Pulmonary artery endothelial cell (primary cell): ENCODE data around the gene IPO9. TPM values are rescaled to one million over a fixed set of nuclear protein-coding genes. Genes with fewer than 3 reads are reported as not detected.

Experiments
- DNase-seq: peaks from one replicate; pipeline ENCODE4 v3.0.0-alpha.2; 2011; ENCODE audit warnings: low read depth, low spot score
- total RNA-seq: library from RNA; depleted of rRNA; stranded (reverse); fragments of >200 nt; gene quantifications from 2 replicates; pipeline ENCODE4 v1.2.3, GENCODE V29; 2014

The IPO9 gene
- total RNA-seq, 1 donor from 2014 or later = 24.9 TPM

DNA sequence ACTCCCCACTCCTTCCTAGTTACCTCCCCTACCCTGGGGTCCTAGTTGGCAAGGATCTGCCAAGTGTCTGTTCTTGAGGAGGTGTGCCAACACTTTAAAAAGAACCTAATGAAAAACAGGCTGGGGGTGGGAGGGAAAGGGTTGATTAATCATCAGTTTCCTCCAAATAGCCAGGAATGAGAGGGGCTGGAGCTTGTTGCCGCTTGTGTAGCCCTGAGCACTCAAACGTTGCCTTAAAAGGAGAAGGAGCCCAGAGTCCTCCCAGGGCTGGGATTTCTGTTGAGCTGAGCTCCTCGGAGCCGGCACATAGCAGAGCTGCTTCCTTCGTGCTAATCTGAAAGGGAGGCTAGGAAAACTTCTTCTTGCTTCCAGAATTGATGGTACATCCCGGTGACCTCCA, 75.6 kb downstream of the IPO9 start:
- DNase-seq = peak; percentile 79

DNA sequence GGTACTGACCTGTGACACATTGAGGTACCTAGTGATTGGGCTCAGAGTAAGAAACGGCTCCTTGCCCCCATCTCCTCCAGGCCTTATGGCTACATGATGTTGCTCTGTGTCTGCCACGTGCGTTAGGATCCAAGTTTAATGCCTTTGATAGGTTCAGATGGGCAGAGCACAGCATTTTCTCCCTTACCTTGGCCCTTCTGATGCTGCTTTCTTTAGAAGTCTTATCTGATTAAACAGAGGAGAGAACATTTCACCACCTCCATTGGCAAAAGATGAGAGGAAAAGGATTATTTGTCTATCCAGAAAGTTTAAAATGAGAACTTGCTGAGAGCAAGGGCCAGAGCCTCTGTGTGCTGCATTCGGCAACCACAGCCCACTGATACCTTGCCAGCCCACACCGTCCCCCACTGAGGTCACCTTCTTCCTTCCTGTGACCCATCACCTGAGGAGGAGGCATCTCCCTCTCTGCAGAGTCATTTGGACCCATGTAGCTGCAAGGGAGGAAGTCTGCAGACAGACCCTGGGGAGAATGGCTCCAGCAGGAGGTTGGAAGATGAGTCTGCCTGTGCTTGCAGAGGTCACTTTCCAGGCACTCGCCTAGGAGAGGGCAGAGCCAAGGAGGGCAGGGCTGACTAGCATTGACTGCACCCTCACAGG, 76.4 kb downstream of the IPO9 start:
- DNase-seq = no peak

DNA sequence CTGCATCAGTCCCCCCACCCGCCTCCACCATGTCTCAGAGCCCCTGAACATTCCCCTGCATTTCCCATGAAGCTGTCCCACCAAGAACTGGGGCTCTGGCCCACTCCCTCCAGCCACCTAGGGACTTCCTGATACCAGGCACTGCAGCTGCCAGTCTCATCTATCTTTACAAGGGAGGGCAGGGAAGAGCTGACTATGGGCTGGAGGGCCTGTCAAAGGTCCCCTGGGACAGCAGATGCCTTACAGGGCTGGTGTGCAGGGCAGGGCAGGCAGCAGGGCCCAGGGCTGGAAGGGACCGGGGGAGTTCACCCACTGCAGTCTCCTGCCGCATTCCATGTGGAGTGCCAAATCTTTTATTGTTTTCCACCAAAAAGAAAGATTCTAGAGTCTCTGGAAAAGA, 77.4 kb downstream of the IPO9 start:
- no peak for DNase-seq

DNA sequence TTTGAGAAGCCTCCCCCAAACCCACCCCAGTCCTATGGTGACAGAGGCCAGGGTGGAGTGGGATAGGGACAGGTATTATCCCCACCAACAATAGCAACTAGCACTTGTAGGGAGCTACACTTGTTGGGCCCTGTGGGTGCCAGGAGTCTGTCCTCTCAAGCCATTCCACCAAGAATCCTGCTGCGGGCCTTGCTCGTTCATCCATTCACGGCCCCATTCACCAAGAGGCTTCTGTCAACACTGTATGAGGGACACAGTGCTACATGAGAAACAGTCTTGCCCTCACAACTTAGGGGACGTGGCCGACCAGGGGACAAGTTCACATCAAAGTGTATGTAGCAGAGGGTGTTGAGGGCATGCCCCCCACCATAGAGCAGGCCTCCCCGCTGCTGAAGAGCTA, 78.7 kb downstream of the IPO9 start:
- no peak for DNase-seq

DNA sequence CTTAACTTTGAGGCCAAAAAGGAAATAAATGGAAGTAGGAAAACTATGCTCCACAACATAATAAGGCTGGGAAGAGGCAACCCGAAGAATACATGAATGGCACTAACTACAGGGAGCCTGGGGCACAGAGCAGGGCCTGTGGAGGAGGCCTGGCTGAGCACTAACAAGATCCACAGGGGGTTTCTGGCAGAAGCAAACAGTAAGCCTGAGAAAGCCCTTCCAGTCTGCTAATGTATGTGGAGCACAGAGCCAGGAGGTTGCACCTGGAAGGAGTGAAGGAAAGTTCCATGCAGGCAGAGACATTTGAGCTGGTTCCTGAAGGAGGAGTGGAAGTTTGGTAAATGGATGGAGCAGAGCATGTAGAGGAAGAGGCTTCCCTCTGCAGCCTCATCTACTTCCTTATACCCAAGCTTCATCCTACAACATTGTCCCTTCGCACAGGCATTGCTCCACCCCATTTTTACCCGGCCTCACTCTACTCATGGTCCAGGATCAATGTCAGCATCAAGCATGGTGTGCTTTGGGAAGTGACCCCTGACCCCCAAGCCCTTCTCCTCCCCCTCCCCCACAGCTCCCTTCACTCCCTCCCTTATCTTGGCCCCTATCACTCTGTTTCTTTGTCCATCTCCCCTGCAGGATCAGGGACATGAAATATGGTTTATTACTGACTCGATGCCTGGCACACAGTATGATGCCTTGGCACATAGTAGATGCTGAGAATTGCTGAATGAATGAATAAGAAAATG, 83.0 kb downstream of the IPO9 start:
- no peak for DNase-seq

DNA sequence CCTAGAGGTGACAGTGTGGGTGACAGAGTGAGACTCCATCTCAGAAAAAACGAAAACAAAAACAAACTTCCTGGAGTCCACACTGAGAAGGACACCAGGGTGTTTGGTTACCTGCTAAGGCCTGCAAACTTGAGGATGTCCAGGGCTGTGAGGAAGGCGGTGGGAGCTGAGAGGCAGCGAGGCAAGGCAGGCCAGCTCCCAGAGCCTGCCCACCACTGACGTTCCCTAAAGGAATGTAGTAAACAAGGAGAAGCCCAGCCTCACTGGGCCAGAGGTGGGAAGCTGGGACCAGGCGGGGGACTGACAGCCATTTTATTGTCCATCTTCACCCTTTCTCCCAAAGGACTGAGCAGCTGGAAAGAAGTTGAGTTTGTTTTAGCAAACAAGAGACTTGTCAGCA, 83.9 kb downstream of the IPO9 start:
- DNase-seq = no peak

DNA sequence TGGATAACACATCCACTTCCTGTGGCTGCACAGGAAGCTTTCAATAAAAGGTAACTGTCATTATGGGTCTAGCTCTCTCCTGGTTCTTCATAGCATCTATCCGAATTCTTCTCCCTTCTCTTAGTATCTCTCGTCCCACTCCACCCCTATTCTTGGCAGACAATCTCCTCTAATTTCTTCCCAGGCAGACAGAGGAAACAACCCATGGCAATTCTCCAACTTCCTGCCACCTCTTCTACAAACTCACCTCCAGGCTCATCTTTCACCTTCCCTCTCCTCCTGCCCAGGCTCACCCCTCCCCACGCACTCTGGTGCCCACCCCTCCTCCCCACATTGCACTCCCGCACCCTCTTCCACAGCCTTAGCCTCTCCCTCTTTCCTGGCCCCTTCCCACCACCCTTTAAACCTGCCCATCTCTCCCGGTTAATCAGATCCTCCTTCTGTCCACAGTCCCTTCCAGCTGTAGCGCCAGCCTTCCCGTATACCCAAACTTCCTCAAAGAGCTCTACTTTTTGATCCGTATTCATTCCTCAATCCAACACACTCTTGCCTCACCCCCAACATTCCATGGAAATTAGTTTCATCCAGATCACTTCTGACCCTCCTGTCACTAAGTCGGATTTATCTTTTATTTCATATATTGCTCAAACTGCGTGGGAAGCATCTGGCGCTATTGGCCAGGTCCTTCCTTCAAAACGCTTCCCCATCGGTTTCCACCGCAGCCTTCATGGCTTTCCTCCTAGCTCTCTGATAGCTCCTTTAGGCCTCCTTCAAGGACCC, 85.7 kb downstream of the IPO9 start:
- no peak for DNase-seq

DNA sequence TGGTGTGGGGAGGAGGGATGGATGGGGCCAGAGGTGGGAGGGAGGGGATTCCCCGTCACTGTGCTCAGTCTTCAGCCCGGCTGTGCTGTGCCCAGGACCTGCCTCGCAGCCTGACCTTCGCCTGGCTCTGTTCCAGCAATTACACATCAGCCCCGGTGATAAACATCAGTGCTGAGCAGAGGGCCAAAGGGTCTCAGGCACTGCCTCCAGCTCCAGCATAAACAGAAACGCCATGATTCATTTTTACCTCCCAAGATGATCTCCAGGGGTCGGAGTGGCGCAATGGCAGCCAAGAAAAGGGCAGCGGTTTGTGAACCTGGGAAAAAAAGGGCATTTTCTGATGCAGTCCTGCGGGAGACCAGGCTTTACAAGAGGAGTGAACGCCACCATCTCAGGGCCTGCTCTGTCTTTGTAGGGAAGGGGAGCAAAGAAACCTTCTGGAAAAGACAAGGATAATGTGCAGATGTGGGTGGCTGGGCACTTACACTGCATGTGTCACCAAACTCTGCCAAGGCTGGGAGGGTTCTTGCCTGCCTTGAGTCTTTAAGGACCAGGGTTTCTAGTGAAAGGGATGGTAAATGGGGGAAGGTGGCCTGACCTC, 87.8 kb downstream of the IPO9 start:
- DNase-seq = peak; percentile 80

DNA sequence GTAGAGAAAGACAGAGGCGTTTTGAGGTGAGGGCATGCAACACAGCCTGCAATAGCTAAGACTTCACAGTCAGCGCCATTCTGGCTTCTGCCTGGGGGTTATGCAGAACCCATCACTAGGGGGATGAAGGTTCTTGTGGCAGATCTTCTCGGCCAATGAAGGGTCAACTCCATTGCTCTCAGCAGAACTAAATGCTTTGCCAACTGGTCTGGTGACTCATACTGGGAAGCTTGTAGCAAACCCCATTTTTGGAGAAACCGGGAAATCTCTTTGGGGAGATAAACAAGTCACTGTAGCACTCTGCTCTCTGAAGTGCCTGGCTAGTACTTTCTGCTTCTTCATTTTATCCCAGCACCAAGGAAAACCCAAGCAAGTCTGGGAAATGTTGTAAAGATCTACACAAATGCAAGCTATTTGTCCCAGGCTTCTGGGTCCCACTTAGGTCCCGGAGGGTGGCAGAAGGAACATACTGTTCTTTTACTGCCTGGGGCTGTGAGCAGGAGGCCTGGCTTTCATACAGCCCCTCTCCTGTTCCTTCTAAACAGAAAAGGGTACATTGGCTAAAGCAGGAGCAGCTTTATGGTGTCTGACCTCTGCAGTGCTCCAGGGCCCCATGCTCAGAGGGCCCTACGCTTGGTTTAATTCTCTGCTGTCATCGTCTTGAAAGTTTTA, 88.5 kb downstream of the IPO9 start:
- DNase-seq = peak; percentile 57

DNA sequence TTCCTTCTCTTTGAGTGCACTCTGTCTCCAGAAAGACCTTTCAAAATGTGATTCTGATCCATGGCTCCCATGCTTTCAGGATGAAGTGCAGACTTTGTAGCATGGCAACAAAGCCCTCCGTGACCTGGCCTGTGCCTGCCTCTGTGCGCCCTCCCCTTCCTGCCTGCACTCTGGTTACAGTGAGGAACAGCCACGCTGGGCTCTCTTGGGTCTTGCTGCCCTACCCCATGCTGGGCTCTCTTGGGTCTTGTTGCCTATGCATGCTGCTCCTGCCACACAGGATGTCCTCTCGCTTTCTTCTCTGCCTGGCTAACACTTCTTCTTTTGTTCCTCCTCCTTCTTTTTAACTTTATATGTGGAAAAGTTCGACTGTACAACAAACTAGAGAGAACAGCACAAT, 89.4 kb downstream of the IPO9 start:
- no peak for DNase-seq

DNA sequence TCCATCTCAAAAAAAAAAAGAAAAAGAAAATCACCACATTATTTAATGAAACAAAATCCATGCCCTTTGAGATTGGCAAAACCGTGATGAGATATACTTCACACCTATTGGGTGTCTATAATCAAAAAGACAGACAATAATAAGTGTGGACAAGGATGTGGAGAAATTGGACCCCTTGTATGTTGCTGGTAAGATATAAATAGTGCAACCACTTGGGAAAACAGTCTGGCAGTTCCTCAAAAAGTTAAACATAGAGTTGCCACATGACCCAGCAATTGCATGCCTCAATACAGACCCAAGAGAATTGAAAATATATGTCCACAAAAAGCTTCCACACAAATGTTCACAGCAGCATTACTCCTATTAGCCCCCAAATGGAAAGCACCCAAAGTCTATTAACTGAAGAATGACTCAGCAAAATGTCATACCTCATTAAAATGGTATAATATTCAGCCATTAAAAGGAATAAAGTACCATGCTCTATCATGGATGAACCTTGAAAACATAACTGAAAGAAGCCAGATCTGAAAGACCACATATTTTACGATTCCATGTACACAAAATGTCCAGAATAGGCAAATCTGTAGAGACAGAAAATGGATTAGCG, 93.1 kb downstream of the IPO9 start:
- DNase-seq = no peak

DNA sequence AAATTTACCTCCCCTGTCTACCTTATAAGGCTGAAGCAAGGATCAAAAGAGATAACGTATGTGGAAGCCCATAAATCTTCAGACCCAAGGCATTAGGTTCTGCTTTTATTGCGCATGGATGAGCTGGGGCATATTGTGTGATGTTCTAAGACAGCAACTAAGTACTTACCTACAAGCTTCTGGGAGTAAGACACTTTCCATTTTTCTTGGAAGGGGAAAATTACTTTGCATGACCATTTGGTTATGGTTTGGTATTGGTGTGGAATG, 96.3 kb downstream of the IPO9 start:
- DNase-seq = no peak

DNA sequence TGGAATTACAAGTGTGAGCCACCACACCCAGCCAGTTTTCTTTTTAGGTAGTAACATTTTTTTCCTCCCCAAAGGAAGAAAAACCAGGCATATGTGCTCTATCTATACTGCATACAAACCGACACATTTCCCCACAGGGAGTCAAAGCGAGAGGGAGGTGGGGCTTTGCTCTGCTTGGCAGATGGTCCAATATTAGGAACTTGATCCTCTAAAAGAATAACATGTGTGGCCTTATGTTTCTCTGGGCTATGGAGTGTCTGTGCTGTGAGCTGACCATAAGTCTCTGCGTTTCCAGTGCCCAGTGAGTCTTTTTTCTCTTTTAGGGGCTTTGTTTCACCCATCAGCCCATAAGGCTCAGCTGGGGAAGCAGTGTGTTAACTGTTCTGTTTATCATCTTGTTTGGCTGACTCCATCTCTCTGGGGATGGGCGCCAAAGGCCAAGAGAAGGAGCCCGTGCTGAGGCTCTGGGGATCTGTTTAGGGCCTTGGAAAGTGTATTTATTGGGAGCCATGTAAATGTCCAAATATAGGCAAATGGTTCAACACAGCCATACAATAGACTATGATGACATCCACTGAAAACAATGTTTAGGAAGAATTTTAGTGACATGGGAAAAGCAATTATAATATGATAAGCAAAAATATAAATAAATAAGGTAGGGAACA, 97.2 kb downstream of the IPO9 start:
- DNase-seq = no peak

DNA sequence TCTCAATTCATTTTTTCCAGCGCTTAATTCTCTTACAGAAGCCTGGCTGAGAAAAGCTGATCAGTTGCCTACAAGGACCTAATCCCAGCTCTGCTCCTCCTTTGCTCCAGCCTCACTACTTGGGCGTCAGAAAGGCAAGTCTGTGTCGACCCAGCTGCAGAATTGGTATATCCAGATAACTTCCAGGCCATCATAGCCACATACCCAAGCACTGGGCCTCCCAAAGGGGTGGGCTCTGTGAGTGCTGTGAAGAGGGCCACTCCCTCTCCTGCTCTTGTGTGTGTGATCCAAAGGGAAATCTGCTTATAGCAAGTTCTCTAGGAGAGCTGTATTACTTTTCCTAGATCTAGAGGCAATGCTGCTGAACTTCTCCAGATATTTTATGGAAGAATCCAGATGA, 99.3 kb downstream of the IPO9 start:
- DNase-seq = no peak

DNA sequence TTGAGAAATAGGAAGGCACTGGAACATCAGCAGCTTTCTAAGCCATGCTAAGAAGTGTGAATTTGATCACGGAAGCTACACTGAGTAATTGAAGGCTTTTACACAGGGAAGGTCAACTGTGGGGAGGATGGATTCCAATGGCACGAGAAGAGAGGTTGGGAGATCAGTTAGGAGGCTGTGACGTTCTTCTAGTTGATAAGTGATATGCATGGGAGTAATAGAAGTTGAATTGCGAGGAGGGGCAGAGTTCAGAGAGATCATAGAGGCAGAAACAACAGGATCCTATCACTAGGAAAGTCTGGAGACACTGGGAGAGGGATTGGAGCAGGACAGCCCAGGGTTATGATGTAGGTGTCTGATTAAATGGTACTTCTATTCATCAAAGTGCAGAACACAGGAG, 101.2 kb downstream of the IPO9 start:
- DNase-seq = no peak

DNA sequence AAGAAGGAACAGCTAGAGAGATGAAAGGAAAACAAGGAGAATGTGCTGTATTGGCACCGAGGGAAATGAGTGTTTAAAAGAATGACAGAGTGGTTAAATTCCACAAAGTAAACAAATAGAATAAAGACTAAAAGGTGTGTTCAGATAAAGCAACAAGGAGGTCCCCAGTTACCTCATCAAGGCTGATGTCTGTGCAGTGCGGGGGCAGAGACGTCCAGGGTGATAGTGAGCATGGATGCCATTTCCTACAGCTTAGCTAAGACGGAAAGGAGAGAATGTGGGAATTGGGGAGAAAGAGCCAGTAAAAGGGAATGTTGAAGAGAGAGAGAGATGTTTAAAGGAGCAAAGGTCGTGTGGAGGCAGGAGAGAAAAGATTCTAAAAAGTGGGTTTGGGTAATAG, 101.8 kb downstream of the IPO9 start:
- no peak for DNase-seq

Other genes starting within 250 kb of the IPO9 start
- 10.1 and 10.4 TPM in 2 replicates for gene SHISA4, start 59.7 kb downstream of the IPO9 start, total RNA-seq
- gene LMOD1, start 117.4 kb downstream of the IPO9 start, total RNA-seq = under 0.01 and 0.07 TPM in 2 replicates
- 82.8 and 108 TPM in 2 replicates for gene TIMM17A, start 126.3 kb downstream of the IPO9 start, total RNA-seq
- gene RNPEP, start 153.5 kb downstream of the IPO9 start, total RNA-seq = 53.5 and 55.4 TPM in 2 replicates
- gene ELF3, start 181.4 kb downstream of the IPO9 start, total RNA-seq = 0.07 and 0.11 TPM in 2 replicates